Esophagus squamous epithelium (tissue), 5 donors: ENCODE measurements around the gene BCAR3. TPM values are rescaled to one million over a fixed set of nuclear protein-coding genes. Genes with fewer than 3 reads are reported as not detected.
A peak's percentile ranks its signal among the peaks of the same experiment; 100 is the strongest.

ENCODE experiments used
- DNase-seq: peaks from one replicate; lab custom pipeline; 2025; lab: John Stamatoyannopoulos, UW
- H3K27ac ChIP-seq, 4 donors: fragments of 200-600 bp; sonication (generic); one replicate each; pipeline ENCODE4 v1.5.1; 2016 to 2019; ENCODE audit warnings: mild to moderate bottlenecking in 1 of 4
- H3K27me3 ChIP-seq, 4 donors: fragments of 200-600 bp; sonication (generic); 1 replicate in 3 of 4; 2 replicates in 1 of 4; pipeline versions ENCODE4 v1.5.1 to v1.6.0; 2017 to 2021; ENCODE audit warnings: antibody characterized with exemption in 1 of 4
- H3K36me3 ChIP-seq, 3 donors: fragments of 200-600 bp; sonication (generic); one replicate each; pipeline ENCODE4 v1.5.1; 2016 to 2019
- H3K4me1 ChIP-seq, 3 donors: fragments of 200-600 bp; sonication (generic); one replicate each; pipeline ENCODE4 v1.5.1; 2017 to 2019
- H3K4me3 ChIP-seq, 4 donors: fragments of 200-600 bp; sonication (generic); 1 replicate in 3 of 4; 2 replicates in 1 of 4; pipeline ENCODE4 v1.5.1; 2016 to 2019; ENCODE audit warnings: mild to moderate bottlenecking in 2 of 4, moderate library complexity in 1 of 4
- H3K9me3 ChIP-seq, 3 donors: fragments of 200-600 bp; sonication (generic); one replicate each; pipeline ENCODE4 v1.5.1; 2016 to 2019
- POLR2A ChIP-seq, 4 donors: fragments of 450-650 bp; IDR thresholded peaks; one replicate each; pipeline ENCODE4 v1.6.1; 2017; ENCODE audit warnings: antibody characterized with exemption in 4 of 4, mild to moderate bottlenecking in 4 of 4, moderate library complexity in 3 of 4
- WGBS, 2 donors: methylation state at CpG; one replicate each; pipeline ENCODE4 v1.1.5; 2018; 5-methylcytosine and 5-hydroxymethylcytosine counted together
- intact Hi-C: fragments of 100-400 bp; cut with DNase I; formaldehyde crosslinking; loops from one replicate; pipeline ENCODE4 v1.15.0; 2022
- total RNA-seq, 4 donors: library from RNA; depleted of rRNA; stranded (reverse); fragments of >200 nt; gene quantifications; one replicate each; pipeline ENCODE4 v1.1.0, GENCODE V29; 2016
- TF ChIP-seq, protein P1 (sequence below), 6 experiments: fragments of 450-650 bp in 4 of 6; fragments of 200-600 bp in 2 of 6; sonication (generic) in 2 of 6; IDR thresholded peaks; one replicate each; pipeline ENCODE4 v1.5.1; 2016 to 2019; ENCODE audit warnings: antibody characterized with exemption in 6 of 6, mild to moderate bottlenecking in 4 of 6, moderate library complexity in 4 of 6
- donor health status: DM: yes; HTN: yes; CAD: no.

Gene BCAR3
- total RNA-seq, 4 donors from 2014 or later = 6.9 to 17.5 (median 9.4) TPM

DNA sequence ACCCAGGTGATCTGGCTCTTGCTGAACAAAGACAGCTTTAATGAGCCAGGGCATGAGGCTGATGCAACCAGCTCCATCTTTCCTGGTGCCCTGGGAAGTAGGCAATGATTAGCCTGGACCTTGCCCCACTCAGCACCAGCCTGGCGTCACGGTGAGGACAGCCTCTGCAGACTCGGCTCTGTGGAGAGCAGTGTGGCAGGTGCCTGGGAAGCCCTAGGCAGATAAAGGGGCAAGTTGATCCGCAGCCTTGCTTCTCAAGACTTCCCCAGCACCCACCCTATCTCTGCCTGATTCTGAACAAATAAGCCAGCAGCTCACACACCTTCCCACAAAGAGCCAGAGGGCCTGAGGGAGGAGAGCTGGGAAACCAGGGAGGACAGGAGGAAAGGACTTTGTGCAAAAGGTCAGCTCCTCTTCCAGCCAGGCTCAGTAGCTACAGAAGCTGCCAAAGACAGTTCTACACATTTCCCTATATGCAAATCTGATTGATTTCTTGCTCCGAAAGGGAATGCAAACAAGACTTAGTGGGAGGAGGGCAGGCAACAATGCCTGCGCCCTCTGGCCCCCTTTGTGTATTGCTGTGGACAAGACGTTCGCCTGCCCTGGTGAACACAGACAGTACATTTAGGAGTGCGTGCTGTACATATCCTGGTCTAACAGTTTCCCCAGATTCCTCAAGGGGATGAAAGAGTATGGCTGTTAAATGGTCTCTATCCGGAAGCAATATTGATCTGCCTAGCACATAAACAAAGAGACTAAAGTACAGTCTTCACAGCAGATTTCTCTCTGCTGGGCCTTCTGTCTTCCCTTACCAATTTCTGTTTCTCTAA, 63.8 kb downstream of the BCAR3 start:
- Histone ChIP-seq H3K27ac (peak overlapping the region in 3 of 4 donors; percentile 50 to 75 (median 57)), H3K4me1 (peaks cover 22 to 63% (median 44%) of the 10 kb centered on the region in 3 donors), H3K9me3 (no peaks in the 10 kb centered on the region), H3K36me3 (no peaks in the 10 kb centered on the region), H3K4me3 (no peak overlapping the region), H3K27me3 (no peaks in the 10 kb centered on the region)
- TF ChIP-seq POLR2A (IDR thresholded peaks at IDR 0.05) = no peak
- TF ChIP-seq, protein P1, sequence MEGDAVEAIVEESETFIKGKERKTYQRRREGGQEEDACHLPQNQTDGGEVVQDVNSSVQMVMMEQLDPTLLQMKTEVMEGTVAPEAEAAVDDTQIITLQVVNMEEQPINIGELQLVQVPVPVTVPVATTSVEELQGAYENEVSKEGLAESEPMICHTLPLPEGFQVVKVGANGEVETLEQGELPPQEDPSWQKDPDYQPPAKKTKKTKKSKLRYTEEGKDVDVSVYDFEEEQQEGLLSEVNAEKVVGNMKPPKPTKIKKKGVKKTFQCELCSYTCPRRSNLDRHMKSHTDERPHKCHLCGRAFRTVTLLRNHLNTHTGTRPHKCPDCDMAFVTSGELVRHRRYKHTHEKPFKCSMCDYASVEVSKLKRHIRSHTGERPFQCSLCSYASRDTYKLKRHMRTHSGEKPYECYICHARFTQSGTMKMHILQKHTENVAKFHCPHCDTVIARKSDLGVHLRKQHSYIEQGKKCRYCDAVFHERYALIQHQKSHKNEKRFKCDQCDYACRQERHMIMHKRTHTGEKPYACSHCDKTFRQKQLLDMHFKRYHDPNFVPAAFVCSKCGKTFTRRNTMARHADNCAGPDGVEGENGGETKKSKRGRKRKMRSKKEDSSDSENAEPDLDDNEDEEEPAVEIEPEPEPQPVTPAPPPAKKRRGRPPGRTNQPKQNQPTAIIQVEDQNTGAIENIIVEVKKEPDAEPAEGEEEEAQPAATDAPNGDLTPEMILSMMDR (IDR thresholded peaks at IDR 0.05) = no peak
- no peak for DNase-seq
- WGBS, 2 donors = 84 to 90% methylated on average over 4 to 8 of the region's 10 CpGs
- intact Hi-C loops = no loop called here

DNA sequence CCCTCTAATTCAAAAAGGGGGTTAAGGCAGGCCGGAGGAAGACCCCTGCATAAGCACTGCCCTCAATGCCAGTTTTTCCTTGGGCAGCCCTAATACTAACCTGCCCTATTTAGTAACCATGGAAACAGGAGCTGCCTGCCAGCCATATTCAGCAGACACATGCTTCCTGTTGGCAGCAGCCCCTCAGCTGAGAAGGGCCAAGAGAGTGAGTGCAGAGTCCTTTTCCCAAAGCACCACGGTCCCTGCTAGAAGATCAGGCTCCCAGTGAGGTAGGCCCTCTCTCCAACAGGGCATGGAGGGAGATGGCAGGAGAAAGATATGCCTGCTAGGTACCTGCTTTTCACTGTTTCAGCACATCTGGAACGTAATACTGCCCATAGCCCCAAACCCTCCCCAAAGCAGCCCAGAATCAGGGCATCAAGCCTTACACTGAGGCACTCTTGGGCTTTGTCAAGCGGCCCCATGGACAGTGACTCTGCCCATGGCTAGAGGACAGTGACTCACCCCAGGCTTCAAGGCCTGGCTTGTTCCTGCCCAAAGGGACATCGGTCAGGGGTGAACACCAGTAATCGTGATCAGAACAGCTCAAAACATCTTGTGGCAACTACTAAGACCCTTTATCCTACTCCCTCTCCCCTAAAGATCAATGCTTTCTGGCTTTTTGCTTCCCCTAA, 64.5 kb downstream of the BCAR3 start:
- Histone ChIP-seq H3K4me1 (peaks cover 22 to 63% (median 44%) of the 10 kb centered on the region in 3 donors), H3K4me3 (no peak overlapping the region), H3K36me3 (no peaks in the 10 kb centered on the region), H3K9me3 (no peaks in the 10 kb centered on the region), H3K27ac (peak overlapping the region in 3 of 4 donors; percentile 50 to 75 (median 57)), H3K27me3 (no peaks in the 10 kb centered on the region)
- 40 to 62% methylated on average over 1 to 6 of the region's 6 CpGs for WGBS, 2 donors
- DNase-seq = no peak
- intact Hi-C loops = no loop called here
- TF ChIP-seq, protein P1 (IDR thresholded peaks at IDR 0.05) = no peak
- no peak for TF ChIP-seq POLR2A (IDR thresholded peaks at IDR 0.05)

DNA sequence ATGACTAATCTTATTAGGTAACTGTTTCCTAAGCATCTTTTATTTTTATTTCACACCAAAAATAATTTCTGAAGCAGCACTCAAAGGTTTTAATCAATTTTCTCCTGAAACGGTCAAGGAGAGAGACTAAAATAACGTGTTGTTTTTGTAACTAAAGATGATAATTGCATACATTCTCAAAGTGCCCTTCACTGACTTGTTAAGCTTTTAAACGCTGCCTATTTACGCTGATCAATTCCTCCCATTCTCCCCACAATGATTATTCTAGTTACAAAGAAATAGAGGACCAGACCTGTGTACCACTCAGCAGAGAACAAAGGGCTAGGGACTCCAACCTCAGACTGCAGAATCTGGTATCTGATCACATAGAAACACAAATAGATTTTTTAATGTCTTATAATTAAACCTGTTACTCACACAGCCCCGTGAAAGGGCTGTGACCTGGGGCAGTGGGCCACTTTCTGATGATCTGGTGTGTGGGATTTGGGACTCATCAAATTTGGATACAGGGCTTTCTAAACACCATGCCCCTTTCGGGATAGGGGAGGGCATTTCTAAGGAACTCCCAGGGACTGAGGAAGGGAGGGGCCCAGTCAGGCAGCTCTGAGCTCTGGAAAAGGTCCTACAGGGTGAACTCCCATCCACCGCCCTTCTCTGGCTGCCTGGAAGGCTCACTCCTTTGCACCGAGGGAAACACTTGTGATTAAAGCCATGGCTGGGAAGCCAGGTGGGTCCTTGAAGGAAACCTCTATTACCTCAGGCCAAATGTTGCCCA, 65.2 kb downstream of the BCAR3 start:
- TF ChIP-seq, protein P1 (IDR thresholded peaks at IDR 0.05) = no peak
- no peak for TF ChIP-seq POLR2A (IDR thresholded peaks at IDR 0.05)
- intact Hi-C loops = no loop called here
- Histone ChIP-seq H3K27ac (peak overlapping the region; percentile 20 to 75 (median 54)), H3K4me3 (no peak overlapping the region), H3K4me1 (peaks cover 22 to 63% (median 44%) of the 10 kb centered on the region in 3 donors), H3K36me3 (no peaks in the 10 kb centered on the region), H3K27me3 (no peaks in the 10 kb centered on the region), H3K9me3 (no peaks in the 10 kb centered on the region)
- DNase-seq = no peak
- 47 to 65% methylated on average over 6 to 7 of the region's 8 CpGs for WGBS, 2 donors

DNA sequence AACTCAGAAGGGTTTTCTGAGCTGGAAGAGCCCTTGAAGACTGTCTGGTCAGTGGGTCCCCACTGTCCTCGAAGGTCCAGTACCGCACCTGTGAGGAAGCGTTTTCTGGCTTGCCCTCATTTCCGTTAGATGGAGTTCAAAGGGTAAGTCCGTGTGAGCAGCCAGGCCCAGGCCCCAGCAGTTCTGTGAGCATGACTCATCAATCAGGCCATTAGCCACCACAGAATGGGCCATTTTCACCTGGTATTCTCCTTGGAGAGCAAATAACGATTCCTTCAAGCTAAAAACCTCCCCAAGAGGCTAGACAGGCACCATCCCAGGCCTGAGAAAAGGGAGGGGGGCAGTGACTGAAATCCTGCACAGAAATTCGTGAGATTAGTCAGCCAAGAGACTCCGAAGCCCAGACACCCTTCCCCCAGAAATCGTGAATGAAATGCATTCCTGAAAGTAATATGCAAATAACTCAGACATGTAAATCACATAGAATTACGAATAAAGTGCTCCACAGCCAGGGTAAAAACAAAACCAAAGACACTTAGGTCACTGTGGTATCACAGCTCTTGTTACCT, 66.0 kb downstream of the BCAR3 start:
- Histone ChIP-seq H3K27me3 (no peaks in the 10 kb centered on the region), H3K9me3 (no peaks in the 10 kb centered on the region), H3K4me1 (peaks cover 22 to 59% (median 44%) of the 10 kb centered on the region in 3 donors), H3K4me3 (no peak overlapping the region), H3K36me3 (no peaks in the 10 kb centered on the region), H3K27ac (peak overlapping the region in 3 of 4 donors; percentile 49 to 75 (median 72))
- no peak for TF ChIP-seq POLR2A (IDR thresholded peaks at IDR 0.05)
- TF ChIP-seq, protein P1 (IDR thresholded peaks at IDR 0.05) = no peak
- no peak for DNase-seq
- intact Hi-C loops = no loop called here
- WGBS, 2 donors = 67 to 72% methylated on average over 8 to 10 of the region's 10 CpGs
